CD4-positive, alpha-beta T cell (primary cell): ENCODE data around the gene NIPAL1. TPM values are rescaled to one million over a fixed set of nuclear protein-coding genes. Genes with fewer than 3 reads are reported as not detected.

Source experiments
- ATAC-seq: fragments of 200-7000 bp; cut with Tn5 transposase; one replicate; pipeline ENCODE4 v1.10.0; 2022; ENCODE audit warnings: mild to moderate bottlenecking; ENCODE audit not compliant: poor library complexity
- CTCF ChIA-PET: fragments of 350-600 bp; sonication (Branson Sonifier 250); formaldehyde crosslinking; loops from one replicate; lab custom pipeline; 2021; ENCODE audit warnings: antibody characterized with exemption, inconsistent platforms; lab: Charles Lee
- POLR2A ChIA-PET: fragments of 350-600 bp; sonication (Branson Sonifier 250); formaldehyde crosslinking; loops from one replicate; lab custom pipeline; 2021; ENCODE audit warnings: antibody characterized with exemption, inconsistent platforms; lab: Charles Lee
- DNase-seq, 14 experiments: peaks; one replicate each; pipeline ENCODE4 v3.0.0-alpha.2; 2013 to 2020; ENCODE audit warnings: mixed read lengths in 2 of 14
- H3K27ac ChIP-seq, 2 donors: one replicate each; pipeline versions ENCODE4 v1.5.1 to v1.7.0; 2013; ENCODE audit warnings: low read length in 2 of 2, low read depth in 1 of 2, mild to moderate bottlenecking in 1 of 2
- H3K27me3 ChIP-seq, 2 experiments: 1 replicate in 1 of 2; 2 replicates in 1 of 2; pipeline versions ENCODE4 v1.6.1 to v1.7.0; 2013; ENCODE audit warnings: low read length in 2 of 2, control low read depth in 1 of 2, mild to moderate bottlenecking in 1 of 2, moderate library complexity in 1 of 2; ENCODE audit not compliant: insufficient read depth in 2 of 2, control insufficient read depth in 1 of 2
- H3K36me3 ChIP-seq: one replicate; pipeline ENCODE4 v1.6.1; 2013; ENCODE audit warnings: low read length, control low read depth; ENCODE audit not compliant: insufficient read depth
- H3K4me1 ChIP-seq: one replicate; pipeline ENCODE4 v1.6.1; 2013; ENCODE audit warnings: low read length, control low read depth; ENCODE audit not compliant: insufficient read depth
- H3K4me3 ChIP-seq: one replicate; pipeline ENCODE4 v1.5.1; 2013; ENCODE audit warnings: mild to moderate bottlenecking, low read length, moderate library complexity
- H3K9me3 ChIP-seq, 2 experiments: 1 replicate in 1 of 2; 2 replicates in 1 of 2; pipeline versions ENCODE4 v1.6.1 to v1.7.0; 2013; ENCODE audit warnings: low read length in 2 of 2, mild to moderate bottlenecking in 2 of 2, control low read depth in 1 of 2, moderate library complexity in 1 of 2; ENCODE audit not compliant: control insufficient read depth in 1 of 2, insufficient read depth in 1 of 2
- H3K27ac Mint-ChIP-seq: one replicate; pipeline ENCODE4 v1.8.0; 2020; ENCODE audit warnings: mixed read lengths
- H3K27me3 Mint-ChIP-seq: one replicate; pipeline ENCODE4 v1.8.0; 2021; ENCODE audit warnings: mixed read lengths
- H3K36me3 Mint-ChIP-seq: one replicate; pipeline ENCODE4 v1.8.0; 2021; ENCODE audit warnings: low read depth, mixed read lengths
- H3K4me1 Mint-ChIP-seq: one replicate; pipeline ENCODE4 v1.8.0; 2021; ENCODE audit warnings: low read depth, mixed read lengths
- H3K4me3 Mint-ChIP-seq: one replicate; pipeline ENCODE4 v1.8.0; 2020; ENCODE audit warnings: mild to moderate bottlenecking, mixed read lengths
- H3K9me3 Mint-ChIP-seq: one replicate; pipeline ENCODE4 v1.8.0; 2020; ENCODE audit warnings: mixed read lengths
- intact Hi-C, 2 experiments: fragments of 100-400 bp; cut with DNase I in 1 of 2; cut with micrococcal nuclease in 1 of 2; formaldehyde crosslinking; loops; one replicate each; pipeline versions ENCODE4 v1.15.1 to v1.9.0; 2023 to 2025; cut with DNase I, micrococcal nuclease
- total RNA-seq, 174 experiments: library from RNA in 2 of 174; stranded (reverse) in 2 of 174; gene quantifications; one replicate each; pipeline ENCODE4 v1.2.3 and lab custom pipeline; 2021 to 2026
- TF ChIP-seq, protein P1 (sequence below): fragments of 200-600 bp; IDR thresholded peaks from one replicate; pipeline ENCODE4 v1.8.0; 2022; ENCODE audit warnings: antibody characterized with exemption, mild to moderate bottlenecking

Gene NIPAL1
- total RNA-seq, 2 experiments from 2014 or later = 0.45 to 0.85 TPM

DNA sequence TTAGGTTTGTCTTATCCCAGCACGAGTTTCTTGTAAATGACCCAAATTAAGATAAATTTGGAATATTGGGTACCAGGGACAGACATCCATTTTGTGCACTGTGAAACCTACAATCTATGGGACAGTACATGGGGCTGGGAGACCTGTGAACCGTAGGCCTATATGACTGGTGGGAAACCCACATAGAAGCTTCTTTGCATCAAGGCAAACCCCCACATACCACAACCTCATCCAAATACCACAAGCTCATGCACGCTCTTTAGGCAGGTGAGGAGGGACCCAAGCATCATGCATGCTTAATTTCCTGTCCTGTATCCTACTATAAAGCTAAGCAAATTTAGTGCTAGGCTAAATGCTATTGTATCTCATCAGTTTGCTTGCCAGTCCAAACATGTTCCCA lies 47.8 kb downstream of the NIPAL1 start:
- ChIA-PET POLR2A (interaction anchor here (0.5 kb wide), 1 partner anchor 165 kb away, joined by 3 read pairs; no protein-coding TSS in a partner anchor), CTCF (no interaction called here)
- H3K27ac ChIP-seq = no peak overlapping the region
- no peak for ATAC-seq
- Mint-ChIP-seq H3K27me3 (no peaks in the 10 kb centered on the region), H3K36me3 (peaks cover 59% of the 10 kb centered on the region), H3K4me1 (peaks cover 5% of the 10 kb centered on the region), H3K4me3 (no peak overlapping the region), H3K9me3 (peaks cover 8% of the 10 kb centered on the region), H3K27ac (no peak overlapping the region)
- no peak for DNase-seq
- TF ChIP-seq, protein P1, sequence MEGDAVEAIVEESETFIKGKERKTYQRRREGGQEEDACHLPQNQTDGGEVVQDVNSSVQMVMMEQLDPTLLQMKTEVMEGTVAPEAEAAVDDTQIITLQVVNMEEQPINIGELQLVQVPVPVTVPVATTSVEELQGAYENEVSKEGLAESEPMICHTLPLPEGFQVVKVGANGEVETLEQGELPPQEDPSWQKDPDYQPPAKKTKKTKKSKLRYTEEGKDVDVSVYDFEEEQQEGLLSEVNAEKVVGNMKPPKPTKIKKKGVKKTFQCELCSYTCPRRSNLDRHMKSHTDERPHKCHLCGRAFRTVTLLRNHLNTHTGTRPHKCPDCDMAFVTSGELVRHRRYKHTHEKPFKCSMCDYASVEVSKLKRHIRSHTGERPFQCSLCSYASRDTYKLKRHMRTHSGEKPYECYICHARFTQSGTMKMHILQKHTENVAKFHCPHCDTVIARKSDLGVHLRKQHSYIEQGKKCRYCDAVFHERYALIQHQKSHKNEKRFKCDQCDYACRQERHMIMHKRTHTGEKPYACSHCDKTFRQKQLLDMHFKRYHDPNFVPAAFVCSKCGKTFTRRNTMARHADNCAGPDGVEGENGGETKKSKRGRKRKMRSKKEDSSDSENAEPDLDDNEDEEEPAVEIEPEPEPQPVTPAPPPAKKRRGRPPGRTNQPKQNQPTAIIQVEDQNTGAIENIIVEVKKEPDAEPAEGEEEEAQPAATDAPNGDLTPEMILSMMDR = no peak
- H3K9me3 ChIP-seq = peaks cover 0 to 4% of the 10 kb centered on the region in 2 experiments
- H3K4me1 ChIP-seq = no peaks in the 10 kb centered on the region
- peaks cover 28% of the 10 kb centered on the region for H3K36me3 ChIP-seq
- intact Hi-C loops = loop anchor here in 1 of 2 experiments (2.0 kb wide), 1 partner anchor 16 kb away; no protein-coding TSS in a partner anchor
- no peaks in the 10 kb centered on the region for H3K27me3 ChIP-seq
- H3K4me3 ChIP-seq = no peak overlapping the region

DNA sequence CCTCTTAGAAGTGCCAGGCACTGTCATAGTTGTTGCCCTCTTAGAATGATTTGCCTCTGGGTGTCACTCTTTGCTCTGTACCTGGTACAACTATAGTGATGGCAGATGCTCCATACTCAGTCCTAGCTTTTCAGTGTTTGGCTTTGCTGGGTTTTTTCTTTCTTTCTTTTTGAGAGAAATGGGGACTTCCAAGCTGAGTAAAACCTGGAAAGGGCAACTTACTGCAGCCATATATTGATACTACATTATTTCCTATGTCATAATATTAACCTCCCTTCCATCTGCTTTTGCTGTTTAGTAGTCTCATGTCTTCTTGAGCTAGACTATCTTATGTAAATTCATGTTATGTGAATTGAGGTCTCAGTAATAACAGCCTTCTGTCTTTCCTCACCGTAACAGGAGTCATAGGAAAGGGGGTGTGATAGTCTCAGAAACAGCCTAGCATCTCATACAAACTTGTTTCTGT lies 49.0 kb downstream of the NIPAL1 start:
- DNase-seq (no peak), ATAC-seq (no peak)
- no peak overlapping the region for H3K27ac Mint-ChIP-seq
- H3K9me3 ChIP-seq = peaks cover 0 to 4% of the 10 kb centered on the region in 2 experiments
- ChIA-PET CTCF (no interaction called here), POLR2A (no interaction called here)
- intact Hi-C loops = loop anchor here in 1 of 2 experiments (2.0 kb wide), 1 partner anchor 17 kb away; no protein-coding TSS in a partner anchor
- no peak overlapping the region for H3K27ac ChIP-seq
- peaks cover 63% of the 10 kb centered on the region for H3K36me3 Mint-ChIP-seq
- no peaks in the 10 kb centered on the region for H3K27me3 ChIP-seq
- H3K4me3 Mint-ChIP-seq = no peak overlapping the region
- no peaks in the 10 kb centered on the region for H3K27me3 Mint-ChIP-seq
- H3K4me1 ChIP-seq = no peaks in the 10 kb centered on the region
- peaks cover 4% of the 10 kb centered on the region for H3K9me3 Mint-ChIP-seq
- TF ChIP-seq, protein P1 = no peak
- H3K36me3 ChIP-seq = peaks cover 37% of the 10 kb centered on the region
- H3K4me1 Mint-ChIP-seq = no peaks in the 10 kb centered on the region
- no peak overlapping the region for H3K4me3 ChIP-seq

GRCh38 chr4:48067536-48067935 lies 51.0 kb downstream of the NIPAL1 start:
- intact Hi-C loops = no loop called here
- Histone ChIP-seq H3K4me1 (no peaks in the 10 kb centered on the region), H3K27ac (no peak overlapping the region), H3K4me3 (no peak overlapping the region), H3K36me3 (peaks cover 53% of the 10 kb centered on the region), H3K9me3 (peaks cover 0 to 4% of the 10 kb centered on the region in 2 experiments), H3K27me3 (no peaks in the 10 kb centered on the region)
- ChIA-PET CTCF (no interaction called here), POLR2A (no interaction called here)
- Mint-ChIP-seq H3K4me3 (no peak overlapping the region), H3K27me3 (no peaks in the 10 kb centered on the region), H3K27ac (no peak overlapping the region), H3K9me3 (peaks cover 2% of the 10 kb centered on the region), H3K4me1 (no peaks in the 10 kb centered on the region), H3K36me3 (peaks cover 74% of the 10 kb centered on the region)
- TF ChIP-seq, protein P1 = no peak
- no peak for ATAC-seq
- no peak for DNase-seq
